Breast epithelium (tissue), 3 donors: ENCODE measurements around the gene NR1I3.

ENCODE experiments used
- POLR2A ChIP-seq: fragments of 450-650 bp; IDR thresholded peaks from one replicate; pipeline ENCODE4 v1.6.1; 2016; ENCODE audit warnings: antibody characterized with exemption, mild to moderate bottlenecking, moderate library complexity
- TF ChIP-seq, protein P1 (sequence below), 3 donors: fragments of 450-650 bp; IDR thresholded peaks; one replicate each; pipeline ENCODE4 v1.5.1; 2016 to 2017; ENCODE audit warnings: antibody characterized with exemption in 3 of 3, mild to moderate bottlenecking in 3 of 3, moderate library complexity in 3 of 3

DNA sequence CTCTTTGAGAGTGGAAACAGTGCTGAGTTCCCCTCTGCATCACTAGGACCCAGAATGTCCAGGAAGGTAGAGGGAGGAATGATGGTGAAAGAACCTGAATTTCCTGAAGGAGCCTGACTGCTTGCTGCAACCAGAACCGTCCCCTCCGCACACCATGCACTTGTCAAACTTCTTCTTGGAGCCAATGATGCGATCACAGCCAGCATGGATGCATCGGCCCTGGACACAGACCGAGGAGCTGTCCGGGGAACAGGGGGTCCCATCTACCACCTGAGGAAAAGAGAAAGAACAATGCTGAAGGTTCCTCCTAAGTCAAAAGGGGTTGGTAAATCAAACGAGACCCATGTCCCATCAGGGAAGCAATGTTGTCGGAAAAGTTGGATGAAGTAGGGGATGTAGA, 46.0 kb downstream of the NR1I3 start:
- TF ChIP-seq, protein P1, sequence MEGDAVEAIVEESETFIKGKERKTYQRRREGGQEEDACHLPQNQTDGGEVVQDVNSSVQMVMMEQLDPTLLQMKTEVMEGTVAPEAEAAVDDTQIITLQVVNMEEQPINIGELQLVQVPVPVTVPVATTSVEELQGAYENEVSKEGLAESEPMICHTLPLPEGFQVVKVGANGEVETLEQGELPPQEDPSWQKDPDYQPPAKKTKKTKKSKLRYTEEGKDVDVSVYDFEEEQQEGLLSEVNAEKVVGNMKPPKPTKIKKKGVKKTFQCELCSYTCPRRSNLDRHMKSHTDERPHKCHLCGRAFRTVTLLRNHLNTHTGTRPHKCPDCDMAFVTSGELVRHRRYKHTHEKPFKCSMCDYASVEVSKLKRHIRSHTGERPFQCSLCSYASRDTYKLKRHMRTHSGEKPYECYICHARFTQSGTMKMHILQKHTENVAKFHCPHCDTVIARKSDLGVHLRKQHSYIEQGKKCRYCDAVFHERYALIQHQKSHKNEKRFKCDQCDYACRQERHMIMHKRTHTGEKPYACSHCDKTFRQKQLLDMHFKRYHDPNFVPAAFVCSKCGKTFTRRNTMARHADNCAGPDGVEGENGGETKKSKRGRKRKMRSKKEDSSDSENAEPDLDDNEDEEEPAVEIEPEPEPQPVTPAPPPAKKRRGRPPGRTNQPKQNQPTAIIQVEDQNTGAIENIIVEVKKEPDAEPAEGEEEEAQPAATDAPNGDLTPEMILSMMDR (IDR thresholded peaks at IDR 0.05) = no peak
- no peak for TF ChIP-seq POLR2A
